Medulla oblongata (tissue), 1 donor: ENCODE measurements around the gene RPS6KA4.
A peak's percentile ranks its signal among the peaks of the same experiment; 100 is the strongest.
"Not testable (repeated sequence)": the region's sequence is repeated elsewhere in the genome, so short reads cannot be mapped to it uniquely, and the experiment has no call there.

Experiments used
- DNase-seq: peaks from one replicate; pipeline ENCODE4 v3.0.0-alpha.2; 2015; ENCODE audit errors: extremely low spot score

Gene RPS6KA4

DNA sequence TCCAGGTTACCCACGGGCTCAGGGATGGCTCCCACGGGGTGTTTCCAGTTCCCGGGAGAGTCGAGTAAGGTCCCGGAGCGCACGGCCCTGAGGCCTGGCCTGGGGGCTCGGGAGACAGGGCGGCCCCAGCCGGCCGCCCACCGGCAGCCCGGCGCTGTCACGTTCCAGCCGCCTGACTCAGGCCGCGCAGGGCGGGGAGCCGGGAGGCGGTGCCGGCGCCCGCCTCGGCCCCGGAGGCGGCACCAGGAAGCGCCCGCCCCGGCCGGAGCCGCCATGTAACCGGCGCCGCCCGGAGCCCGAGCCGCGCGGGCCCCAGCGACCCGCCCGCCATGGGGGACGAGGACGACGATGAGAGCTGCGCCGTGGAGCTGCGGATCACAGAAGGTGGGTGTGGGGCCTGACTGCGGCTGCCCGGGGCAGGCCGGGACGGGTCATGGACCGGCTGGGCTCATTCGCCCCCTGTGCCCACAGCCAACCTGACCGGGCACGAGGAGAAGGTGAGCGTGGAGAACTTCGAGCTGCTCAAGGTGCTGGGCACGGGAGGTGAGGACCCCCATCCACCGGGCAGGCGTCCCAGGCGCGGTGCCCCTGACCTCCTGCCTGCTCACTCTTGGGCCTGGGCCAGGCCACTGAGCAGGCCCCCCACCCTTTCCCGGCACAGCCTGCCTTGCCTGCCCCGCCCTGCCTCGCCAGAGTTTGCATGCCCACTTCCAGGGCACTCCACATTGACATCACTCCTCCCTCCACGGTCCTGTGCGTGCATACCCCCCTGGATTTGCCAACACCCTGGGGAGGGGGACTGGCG is at the start of gene RPS6KA4:
TSS of gene RPS6KA4 (plus strand) at position 256 of the 805 bp plus-strand sequence. CDS start at position 330, 74 bp downstream.
- DNase-seq = peak; percentile 80

DNA sequence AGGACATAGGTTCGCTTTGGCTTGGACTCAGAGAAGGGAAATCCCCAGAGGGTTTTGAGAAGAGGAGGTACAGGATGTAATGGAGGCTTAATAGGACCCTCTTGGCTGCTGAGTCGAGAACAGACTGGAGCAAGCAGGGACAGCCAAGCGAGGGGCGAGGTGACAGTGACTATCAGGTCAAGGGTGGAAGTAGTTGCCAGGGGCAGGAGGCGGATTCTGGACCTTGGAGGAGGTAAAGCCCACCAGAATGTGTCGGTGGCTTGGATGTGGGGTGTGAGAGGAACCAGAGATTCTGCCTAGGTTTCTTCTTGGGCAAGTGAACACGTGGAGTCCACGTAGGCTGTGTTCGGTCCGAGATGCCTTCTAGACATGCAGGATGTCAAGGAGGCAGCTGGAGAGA is 46.0 kb upstream of the RPS6KA4 start:
- no peak for DNase-seq

GRCh38 chr11:64313491-64314145 is 45.3 kb upstream of the RPS6KA4 start:
- peak; percentile 38 for DNase-seq

- DNase-seq = no peak
Measured at GRCh38 chr11:64314146-64314804, 44.7 kb upstream of the RPS6KA4 start.

- DNase-seq = no peak
Measured at GRCh38 chr11:64314805-64315561, 44.0 kb upstream of the RPS6KA4 start.

- not testable (repeated sequence) for DNase-seq
Measured at GRCh38 chr11:64315667-64316526, 43.1 kb upstream of the RPS6KA4 start.

GRCh38 chr11:64316672-64317324 is 42.2 kb upstream of the RPS6KA4 start:
- no peak for DNase-seq

GRCh38 chr11:64317325-64317960 is 41.5 kb upstream of the RPS6KA4 start, which contains the start of gene TRMT112:
TSS of gene TRMT112 (minus strand) at chr11:64317559. CDS start at chr11:64317526, 33 bp downstream.
- DNase-seq = peak; percentile 99

- DNase-seq = peak; percentile 99
Measured at GRCh38 chr11:64317961-64318765, 40.8 kb upstream of the RPS6KA4 start, which contains the start of gene PRDX5. TSS of gene PRDX5 (plus strand) at chr11:64318121. CDS start at chr11:64318216, 95 bp downstream.

GRCh38 chr11:64318766-64319761 is 39.9 kb upstream of the RPS6KA4 start:
- DNase-seq = no peak

- DNase-seq = no peak
Measured at GRCh38 chr11:64320556-64320955, 38.4 kb upstream of the RPS6KA4 start.

GRCh38 chr11:64321026-64321425 is 37.9 kb upstream of the RPS6KA4 start:
- DNase-seq = no peak

GRCh38 chr11:64321533-64321932 is 37.4 kb upstream of the RPS6KA4 start:
- DNase-seq = no peak

- no peak for DNase-seq
Measured at GRCh38 chr11:64322925-64323260, 36.1 kb upstream of the RPS6KA4 start.

GRCh38 chr11:64323373-64323772 is 35.6 kb upstream of the RPS6KA4 start:
- no peak for DNase-seq

DNA sequence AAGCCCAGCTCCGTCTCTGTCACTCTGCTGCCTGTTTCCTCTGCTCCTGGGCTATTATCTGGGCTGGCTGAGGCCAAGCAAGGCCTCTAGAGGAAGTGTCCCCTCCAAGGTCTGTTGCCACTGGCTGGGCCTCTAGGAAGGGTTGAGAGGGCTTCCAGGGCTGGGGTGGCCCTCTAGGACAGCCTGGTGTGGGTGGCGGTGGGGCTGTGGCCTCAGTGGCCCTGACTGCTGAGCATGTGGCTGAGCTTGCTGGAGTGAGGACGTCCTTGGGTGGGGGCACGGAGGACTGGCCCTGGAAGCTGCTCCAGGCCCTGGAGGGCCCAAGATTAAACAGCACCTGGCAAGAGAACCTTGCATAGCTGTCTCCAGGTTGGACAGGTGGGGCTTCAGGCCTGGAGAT is 35.0 kb upstream of the RPS6KA4 start:
- DNase-seq = not testable (repeated sequence)

DNA sequence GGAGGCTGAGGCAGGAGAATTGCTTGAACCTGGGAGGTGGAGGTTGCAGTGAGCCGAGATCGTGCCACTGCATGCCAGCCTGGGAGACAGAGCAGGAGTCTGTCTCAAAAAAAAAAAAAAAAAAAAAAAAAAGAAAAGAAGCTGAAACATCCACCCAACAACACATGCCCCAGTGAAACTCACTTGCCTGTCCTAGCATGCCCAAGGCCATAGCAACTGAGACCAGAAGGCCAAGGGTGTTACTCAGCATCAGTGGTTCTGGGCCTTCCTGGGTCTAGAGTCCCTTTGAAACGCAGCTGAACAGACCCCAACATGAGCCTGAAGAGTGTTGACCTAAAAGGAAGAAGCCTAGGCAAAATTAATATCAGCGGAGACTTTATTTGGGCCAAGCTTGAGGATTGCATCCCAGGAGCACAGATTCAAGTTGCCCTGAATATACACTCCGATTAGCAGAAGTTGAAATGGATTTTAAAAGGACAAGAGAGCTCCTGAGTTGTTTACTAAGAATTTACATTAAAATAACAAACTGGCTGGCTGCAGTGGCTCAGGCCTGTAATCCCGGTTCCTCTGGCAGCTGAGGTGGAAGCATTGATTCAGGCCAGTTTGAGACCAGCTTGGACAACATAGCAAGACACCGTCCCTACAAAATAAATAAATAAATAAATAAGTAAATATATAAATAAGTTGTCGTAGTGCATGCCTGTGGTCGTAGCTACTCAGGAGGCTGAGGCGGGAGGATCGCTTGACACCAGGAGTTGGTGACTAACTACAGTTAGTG is 34.1 kb upstream of the RPS6KA4 start:
- no peak for DNase-seq
